Activated CD8-positive, alpha-beta memory T cell treated with anti-CD3 and anti-CD28 coated beads for 36 hours (primary cell): ENCODE measurements around the gene SLC46A1. TPM values are rescaled to one million over a fixed set of nuclear protein-coding genes. Genes with fewer than 3 reads are reported as not detected.

Experiments
- CTCF ChIA-PET: fragments of 350-600 bp; sonication (Branson Sonifier 250); formaldehyde crosslinking; loops from one replicate; lab custom pipeline; 2021; ENCODE audit warnings: antibody characterized with exemption; lab: Charles Lee
- POLR2A ChIA-PET: fragments of 350-600 bp; sonication (Branson Sonifier 250); formaldehyde crosslinking; loops from one replicate; lab custom pipeline; 2021; ENCODE audit warnings: antibody characterized with exemption; lab: Charles Lee
- total RNA-seq, 2 experiments: library from RNA; stranded (reverse); gene quantifications; one replicate each; pipeline ENCODE4 v1.2.3, GENCODE V29; 2021

Gene SLC46A1
- total RNA-seq, 2 experiments from 2014 or later = 6.6 to 6.7 TPM

- ChIA-PET POLR2A (no interaction called here), CTCF (interaction anchor here (0.6 to 1.1 kb wide), 2 partner anchors 34 to 335 kb away, joined by 3 read pairs; no protein-coding TSS in a partner anchor)
Observed at GRCh38 chr17:28406473-28406814, 432 bp upstream of the SLC46A1 start.

GRCh38 chr17:28404812-28405570 is 1.0 kb downstream of the SLC46A1 start:
- POLR2A ChIA-PET = interaction anchor here (1.3 kb wide), 1 partner anchor 21 kb away, joined by 6 read pairs; no protein-coding TSS in a partner anchor
- CTCF ChIA-PET = interaction anchor here (1.0 to 1.8 kb wide), 3 partner anchors 11 to 127 kb away, joined by 4 to 9 read pairs (median 4); no protein-coding TSS in a partner anchor

- ChIA-PET POLR2A (no interaction called here), CTCF (interaction anchor here (1.0 to 1.8 kb wide), 3 partner anchors 12 to 127 kb away, joined by 4 to 9 read pairs (median 4); no protein-coding TSS in a partner anchor)
Observed at GRCh38 chr17:28404461-28404811, 1.6 kb downstream of the SLC46A1 start.

GRCh38 chr17:28404007-28404406 is 2.0 kb downstream of the SLC46A1 start:
- ChIA-PET POLR2A (no interaction called here), CTCF (interaction anchor here (1.8 kb wide), 1 partner anchor 12 kb away, joined by 9 read pairs; no protein-coding TSS in a partner anchor)

- CTCF ChIA-PET = interaction anchor here (1.2 kb wide), 1 partner anchor 14 kb away, joined by 4 read pairs; no protein-coding TSS in a partner anchor
- POLR2A ChIA-PET = no interaction called here
Observed at GRCh38 chr17:28402844-28403243, 3.2 kb downstream of the SLC46A1 start.

- CTCF ChIA-PET = interaction anchor here (1.2 kb wide), 1 partner anchor 14 kb away, joined by 4 read pairs; no protein-coding TSS in a partner anchor
- POLR2A ChIA-PET = no interaction called here
Observed at GRCh38 chr17:28402224-28402630, 3.8 kb downstream of the SLC46A1 start.

- POLR2A ChIA-PET = interaction anchor here (0.7 kb wide), 1 partner anchor 9 kb away, joined by 3 read pairs; no protein-coding TSS in a partner anchor
- CTCF ChIA-PET = no interaction called here
Observed at GRCh38 chr17:28399808-28400207, 6.2 kb downstream of the SLC46A1 start.

GRCh38 chr17:28398280-28398981 is 7.6 kb downstream of the SLC46A1 start:
- CTCF ChIA-PET = no interaction called here

GRCh38 chr17:28397687-28398279 is 8.2 kb downstream of the SLC46A1 start:
- CTCF ChIA-PET = no interaction called here

More at GRCh38 chr17:28398280-28398981, 7.6 kb downstream of the SLC46A1 start:
- POLR2A ChIA-PET = no interaction called here

GRCh38 chr17:28397275-28397674 is 8.7 kb downstream of the SLC46A1 start:
- ChIA-PET POLR2A (no interaction called here), CTCF (no interaction called here)

More at GRCh38 chr17:28397687-28398279, 8.2 kb downstream of the SLC46A1 start:
- POLR2A ChIA-PET = no interaction called here

- POLR2A ChIA-PET = no interaction called here
- CTCF ChIA-PET = no interaction called here
Observed at GRCh38 chr17:28396635-28397239, 9.3 kb downstream of the SLC46A1 start.

- CTCF ChIA-PET = no interaction called here
- POLR2A ChIA-PET = no interaction called here
Observed at GRCh38 chr17:28395968-28396367, 10.0 kb downstream of the SLC46A1 start.

- ChIA-PET CTCF (no interaction called here), POLR2A (interaction anchor here (0.7 kb wide), 1 partner anchor 9 kb away, joined by 3 read pairs; no protein-coding TSS in a partner anchor)
Observed at GRCh38 chr17:28395426-28395825, 10.6 kb downstream of the SLC46A1 start.

GRCh38 chr17:28394337-28395116 is 11.5 kb downstream of the SLC46A1 start:
- ChIA-PET POLR2A (interaction anchor here (0.6 to 0.7 kb wide), 2 partner anchors 8 to 77 kb away, joined by 3 to 6 read pairs; no protein-coding TSS in a partner anchor), CTCF (no interaction called here)

GRCh38 chr17:28392491-28392890 is 13.5 kb downstream of the SLC46A1 start:
- CTCF ChIA-PET = no interaction called here

GRCh38 chr17:28391401-28391800 is 14.6 kb downstream of the SLC46A1 start:
- POLR2A ChIA-PET = interaction anchor here (0.6 kb wide), 1 partner anchor 8 kb away, joined by 3 read pairs; no protein-coding TSS in a partner anchor
- CTCF ChIA-PET = no interaction called here

More at GRCh38 chr17:28392491-28392890, 13.5 kb downstream of the SLC46A1 start:
- POLR2A ChIA-PET = interaction anchor here (0.7 kb wide), 1 partner anchor 57 kb away, joined by 8 read pairs; no protein-coding TSS in a partner anchor

- ChIA-PET CTCF (no interaction called here), POLR2A (interaction anchor here (0.6 kb wide), 1 partner anchor 9 kb away, joined by 3 read pairs; no protein-coding TSS in a partner anchor)
Observed at GRCh38 chr17:28390984-28391383, 15.0 kb downstream of the SLC46A1 start.

- ChIA-PET POLR2A (no interaction called here), CTCF (no interaction called here)
Observed at GRCh38 chr17:28390563-28390962, 15.4 kb downstream of the SLC46A1 start.
